ENCODE data around the gene KCNJ8. TPM values are rescaled to one million over a fixed set of nuclear protein-coding genes. Genes with fewer than 3 reads are reported as not detected.

The KCNJ8 gene
- total and polyA plus RNA-seq, 2 of the 8 experiments (the other 6 are each of a cell fraction or from before 2014, with no cell fraction given), result 0.48 to 1.4 TPM

- H3K56ac ChIP-seq (replicated peaks; ENCODE audit: insufficient read length, low read depth, low read length), result no peak overlapping the region
- ChIA-PET POLR2A (ENCODE audit: partially characterized antibody) (no interaction called here), CTCF (ENCODE audit: partially characterized antibody) (no interaction called here)
- H2BK20ac ChIP-seq (ENCODE audit: low read length), result no peak overlapping the region
- no peak overlapping the region for H3K27ac ChIP-seq (ENCODE audit: low read depth, low read length)
- no peak overlapping the region for H3K9ac ChIP-seq (replicated peaks in 1 of 4; ENCODE audit: extremely low read depth in 1 of 4, low read depth in 3 of 4, low read length in 3 of 4)
- no peaks in the 10 kb centered on the region for H3K36me3 ChIP-seq (ENCODE audit: control insufficient read depth in 2 of 4, insufficient read depth in 4 of 4, low read length in 3 of 4)
- no peak overlapping the region for H2BK5ac ChIP-seq (ENCODE audit: low read depth, low read length)
- H4K5ac ChIP-seq (ENCODE audit: insufficient read length, low read depth, low read length), result no peak overlapping the region
- no peak overlapping the region for H3K4ac ChIP-seq (replicated peaks; ENCODE audit: insufficient read length, low read depth, low read length)
- H3K27me3 ChIP-seq (replicated peaks in 1 of 4; ENCODE audit: control insufficient read depth in 3 of 4, extremely low read depth in 1 of 4, insufficient read depth in 3 of 4, low read length in 3 of 4), result no peaks in the 10 kb centered on the region
- H2BK120ac ChIP-seq (replicated peaks; ENCODE audit: low read depth, low read length), result no peak overlapping the region
- H4K91ac ChIP-seq (replicated peaks; ENCODE audit: insufficient read length, low read length), result no peak overlapping the region
- H3K79me1 ChIP-seq (ENCODE audit: low read depth, low read length), result no peaks in the 10 kb centered on the region
- peaks cover 0 to 1% of the 10 kb centered on the region in 2 experiments for H4K20me1 ChIP-seq (replicated peaks in 1 of 2; ENCODE audit: control insufficient read depth in 1 of 2, insufficient read depth in 2 of 2, low read length in 2 of 2)
- DNase-seq (ENCODE audit: low read depth in 1 of 2, low spot score in 2 of 2), result no peak
- no peak overlapping the region for H2BK12ac ChIP-seq (ENCODE audit: low read depth, low read length)
- no peak overlapping the region for H3K18ac ChIP-seq (ENCODE audit: extremely low read depth, low read length)
- H3K4me1 ChIP-seq (replicated peaks in 1 of 4; ENCODE audit: control insufficient read depth in 3 of 4, insufficient read depth in 4 of 4, low read length in 3 of 4), result no peaks in the 10 kb centered on the region
- H3K14ac ChIP-seq (ENCODE audit: insufficient read length), result no peak overlapping the region
- H3K79me2 ChIP-seq (ENCODE audit: control insufficient read depth in 1 of 2, insufficient read depth in 2 of 2, low read length in 2 of 2), result no peaks in the 10 kb centered on the region
- H3K23ac ChIP-seq (ENCODE audit: insufficient read length), result no peak overlapping the region
- H3K4me2 ChIP-seq (ENCODE audit: insufficient read depth in 1 of 2, low read depth in 2 of 2, low read length in 2 of 2), result no peak overlapping the region
- H2AK5ac ChIP-seq (ENCODE audit: low read depth, low read length), result no peak overlapping the region
- H3K9me3 ChIP-seq (ENCODE audit: insufficient read depth in 2 of 2, low read depth in 1 of 2, low read length in 1 of 2), result no peaks in the 10 kb centered on the region
- FAIRE-seq, result no peak
- no peak overlapping the region for H2AFZ ChIP-seq (ENCODE audit: low read length)
- H3K23me2 ChIP-seq (ENCODE audit: low read depth, low read length), result no peaks in the 10 kb centered on the region
- H4K8ac ChIP-seq (ENCODE audit: extremely low read depth, insufficient read depth, low read length), result no peak overlapping the region
- no peak overlapping the region for H3K4me3 ChIP-seq (ENCODE audit: extremely low read depth in 1 of 4, insufficient read depth in 2 of 4, low read depth in 3 of 4, low read length in 4 of 4)
- no peak overlapping the region for H2BK15ac ChIP-seq (ENCODE audit: low read length)
- TF ChIP-seq KDM1A (IDR thresholded peaks at IDR 0.05; ENCODE audit: borderline replicate concordance, low read length), result no peak
- TF ChIP-seq POU5F1 (IDR thresholded peaks at IDR 0.05; ENCODE audit: low read depth, low read length), result no peak
- TF ChIP-seq TBP (IDR thresholded peaks at IDR 0.05; ENCODE audit: low read depth, low read length), result no peak
- TF ChIP-seq EZH2 (IDR thresholded peaks at IDR 0.05; ENCODE audit: low read depth, low read length, severe bottlenecking), result no peak
- TF ChIP-seq SRF (IDR thresholded peaks at IDR 0.05; ENCODE audit: low read depth, low read length), result no peak
- no peak for TF ChIP-seq BACH1 (IDR thresholded peaks at IDR 0.05; ENCODE audit: low read length)
- no peak for TF ChIP-seq SIN3A (conservative IDR thresholded peaks at IDR 0.05 in 1 of 2, IDR thresholded peaks at IDR 0.05 in 1 of 2; ENCODE audit: low read depth in 1 of 2, low read length in 2 of 2)
- TF ChIP-seq PHF8 (conservative IDR thresholded peaks at IDR 0.05; ENCODE audit: low read depth, low read length), result no peak
- no peak for TF ChIP-seq TAF1 (IDR thresholded peaks at IDR 0.05; ENCODE audit: low read depth, low read length)
- no peak for TF ChIP-seq TCF12 (IDR thresholded peaks at IDR 0.05; ENCODE audit: low read depth, low read length)
- TF ChIP-seq SP2 (IDR thresholded peaks at IDR 0.05; ENCODE audit: low read length), result no peak
- no peak for TF ChIP-seq EP300 (IDR thresholded peaks at IDR 0.05; ENCODE audit: borderline replicate concordance in 1 of 2, low read depth in 2 of 2, low read length in 2 of 2)
- no peak for TF ChIP-seq SAP30 (IDR thresholded peaks at IDR 0.05; ENCODE audit: insufficient read depth, insufficient replicate concordance, low read length)
- TF ChIP-seq SIRT6 (IDR thresholded peaks at IDR 0.05; ENCODE audit: low read length), result no peak
- TF ChIP-seq NANOG (IDR thresholded peaks at IDR 0.05; ENCODE audit: insufficient read depth, low read depth, low read length, poor library complexity, severe bottlenecking), result no peak
- TF ChIP-seq BCL11A (IDR thresholded peaks at IDR 0.05; ENCODE audit: low read depth in 2 of 2, low read length in 2 of 2), result no peak
These were observed 45.2 kb upstream of the KCNJ8 start for GRCh38 chr12:21819678-21820077.
